CD4-positive, CD25-positive, alpha-beta regulatory T cell (primary cell): Measurements from ENCODE around the gene ITPR2. TPM values are rescaled to one million over a fixed set of nuclear protein-coding genes. Genes with fewer than 3 reads are reported as not detected.
A peak's percentile ranks its signal among the peaks of the same experiment; 100 is the strongest.

Experiments
- ATAC-seq, 2 donors: fragments of 150-1000 bp; cut with Tn5 transposase; one replicate each; pipeline ENCODE4 v1.10.0; 2021; ENCODE audit warnings: low read depth in 2 of 2, moderate number of reproducible peaks in 2 of 2, moderate library complexity in 1 of 2
- DNase-seq, 3 donors: peaks; one replicate each; pipeline versions ENCODE4 v3.0.0 to v3.0.0-alpha.2; 2012 to 2022; ENCODE audit warnings: mixed read lengths in 1 of 3
- H3K27ac ChIP-seq: one replicate; pipeline ENCODE4 v1.7.0; 2013; ENCODE audit warnings: mild to moderate bottlenecking, low read length; ENCODE audit not compliant: insufficient read depth, poor library complexity, severe bottlenecking
- H3K27me3 ChIP-seq: one replicate; pipeline ENCODE4 v1.7.0; 2013; ENCODE audit warnings: low read length; ENCODE audit not compliant: control insufficient read depth, insufficient read depth
- H3K36me3 ChIP-seq: one replicate; pipeline ENCODE4 v1.7.0; 2013; ENCODE audit warnings: mild to moderate bottlenecking, low read length, moderate library complexity; ENCODE audit not compliant: control insufficient read depth, insufficient read depth
- H3K4me1 ChIP-seq: 2 replicates; pipeline ENCODE4 v1.7.0; 2013; ENCODE audit warnings: mild to moderate bottlenecking, low read length; ENCODE audit not compliant: insufficient read depth, control insufficient read depth, poor library complexity, severe bottlenecking
- H3K4me3 ChIP-seq: one replicate; pipeline ENCODE4 v1.7.0; 2013; ENCODE audit warnings: low read depth, mild to moderate bottlenecking, low read length, moderate library complexity
- H3K9me3 ChIP-seq, 2 experiments: 1 replicate in 1 of 2; 2 replicates in 1 of 2; pipeline ENCODE4 v1.7.0; 2013; ENCODE audit warnings: low read length in 2 of 2, mild to moderate bottlenecking in 1 of 2, moderate library complexity in 1 of 2; ENCODE audit not compliant: control insufficient read depth in 2 of 2
- H3K27ac Mint-ChIP-seq, 3 donors: one replicate each; pipeline ENCODE4 v1.8.0; 2020 to 2022; ENCODE audit warnings: mild to moderate bottlenecking in 3 of 3, mixed read lengths in 3 of 3, moderate library complexity in 2 of 3
- H3K27me3 Mint-ChIP-seq: one replicate; pipeline ENCODE4 v1.8.0; 2022; ENCODE audit warnings: mild to moderate bottlenecking, mixed read lengths
- H3K36me3 Mint-ChIP-seq: one replicate; pipeline ENCODE4 v1.8.0; 2020; ENCODE audit warnings: mixed read lengths
- H3K4me1 Mint-ChIP-seq, 4 donors: one replicate each; pipeline ENCODE4 v1.8.0; 2020 to 2022; ENCODE audit warnings: mixed read lengths in 4 of 4, mild to moderate bottlenecking in 1 of 4
- H3K4me3 Mint-ChIP-seq, 4 donors: one replicate each; pipeline ENCODE4 v1.8.0; 2020 to 2022; ENCODE audit warnings: mild to moderate bottlenecking in 4 of 4, mixed read lengths in 4 of 4, moderate library complexity in 3 of 4
- H3K9me3 Mint-ChIP-seq, 7 donors: one replicate each; pipeline ENCODE4 v1.8.0; 2020 to 2022; ENCODE audit warnings: mixed read lengths in 7 of 7, mild to moderate bottlenecking in 3 of 7, moderate library complexity in 2 of 7
- polyA plus RNA-seq, 4 donors: library from polyadenylated mRNA; unstranded; fragments of 300-500 nt; fragmentation: Illumina TruSeq; gene quantifications; one replicate each; pipeline ENCODE4 v1.2.3, GENCODE V29; 2021
- total RNA-seq: library from RNA; stranded (reverse); gene quantifications from one replicate; pipeline ENCODE4 v1.2.3, GENCODE V29; 2022

ITPR2 gene
- total and polyA plus RNA-seq, 5 donors from 2014 or later, result 9.9 to 54.1 (median 11.7) TPM

- Histone ChIP-seq H3K4me1 (no peaks in the 10 kb centered on the region), H3K27ac (no peak overlapping the region), H3K9me3 (no peaks in the 10 kb centered on the region), H3K27me3 (no peaks in the 10 kb centered on the region), H3K36me3 (peaks cover 22% of the 10 kb centered on the region), H3K4me3 (no peak overlapping the region)
- DNase-seq (no peak), ATAC-seq (no peak)
- Mint-ChIP-seq H3K27ac (no peak overlapping the region), H3K4me3 (no peak overlapping the region), H3K36me3 (peaks cover 43% of the 10 kb centered on the region), H3K9me3 (peaks cover 0 to 4% (median 0%) of the 10 kb centered on the region in 7 donors), H3K27me3 (no peaks in the 10 kb centered on the region), H3K4me1 (peaks cover 2 to 20% (median 10%) of the 10 kb centered on the region in 4 donors)
Observed at GRCh38 chr12:26699237-26699636, 133.8 kb downstream of the ITPR2 start.

GRCh38 chr12:26698186-26698585 is 134.8 kb downstream of the ITPR2 start:
- Histone ChIP-seq H3K9me3 (no peaks in the 10 kb centered on the region), H3K4me1 (no peaks in the 10 kb centered on the region), H3K36me3 (peaks cover 27% of the 10 kb centered on the region), H3K4me3 (no peak overlapping the region), H3K27ac (no peak overlapping the region), H3K27me3 (no peaks in the 10 kb centered on the region)
- Mint-ChIP-seq H3K4me3 (no peak overlapping the region), H3K36me3 (peaks cover 50% of the 10 kb centered on the region), H3K27ac (peak overlapping the region in 1 of 3 donors; percentile 2), H3K9me3 (peaks cover 0 to 4% (median 0%) of the 10 kb centered on the region in 7 donors), H3K27me3 (no peaks in the 10 kb centered on the region), H3K4me1 (peaks cover 2 to 20% (median 10%) of the 10 kb centered on the region in 4 donors)
- DNase-seq (no peak), ATAC-seq (no peak)

- Histone ChIP-seq H3K27ac (no peak overlapping the region), H3K9me3 (no peaks in the 10 kb centered on the region), H3K4me1 (no peaks in the 10 kb centered on the region), H3K27me3 (no peaks in the 10 kb centered on the region), H3K36me3 (peaks cover 27% of the 10 kb centered on the region), H3K4me3 (no peak overlapping the region)
- Mint-ChIP-seq H3K4me3 (no peak overlapping the region), H3K4me1 (peaks cover 2 to 20% (median 10%) of the 10 kb centered on the region in 4 donors), H3K9me3 (peaks cover 0 to 4% (median 0%) of the 10 kb centered on the region in 7 donors), H3K36me3 (peaks cover 50% of the 10 kb centered on the region), H3K27ac (no peak overlapping the region), H3K27me3 (no peaks in the 10 kb centered on the region)
- no peak for DNase-seq
- ATAC-seq, result no peak
Observed at GRCh38 chr12:26697217-26697616, 135.8 kb downstream of the ITPR2 start.

GRCh38 chr12:26696613-26697092 is 136.3 kb downstream of the ITPR2 start:
- no peak overlapping the region for H3K27ac ChIP-seq
- no peak overlapping the region for H3K4me3 Mint-ChIP-seq
- DNase-seq (peak in 1 of 3 donors; percentile 28), ATAC-seq (no peak)
- H3K27ac Mint-ChIP-seq, result peak overlapping the region in 1 of 3 donors; percentile 38
- H3K4me1 Mint-ChIP-seq, result peaks cover 2 to 20% (median 10%) of the 10 kb centered on the region in 4 donors
- H3K27me3 ChIP-seq, result no peaks in the 10 kb centered on the region
- peaks cover 0 to 4% (median 0%) of the 10 kb centered on the region in 7 donors for H3K9me3 Mint-ChIP-seq
- H3K9me3 ChIP-seq, result no peaks in the 10 kb centered on the region
- no peaks in the 10 kb centered on the region for H3K27me3 Mint-ChIP-seq
- peaks cover 56% of the 10 kb centered on the region for H3K36me3 Mint-ChIP-seq
- no peak overlapping the region for H3K4me3 ChIP-seq
- peaks cover 29% of the 10 kb centered on the region for H3K36me3 ChIP-seq
- no peaks in the 10 kb centered on the region for H3K4me1 ChIP-seq

GRCh38 chr12:26696048-26696612 is 136.9 kb downstream of the ITPR2 start:
- peak overlapping the region in 1 of 3 donors; percentile 17 for H3K27ac Mint-ChIP-seq
- peaks cover 31% of the 10 kb centered on the region for H3K36me3 ChIP-seq
- no peaks in the 10 kb centered on the region for H3K27me3 Mint-ChIP-seq

GRCh38 chr12:26694402-26694801 is 138.6 kb downstream of the ITPR2 start:
- no peaks in the 10 kb centered on the region for H3K27me3 Mint-ChIP-seq
- no peak for ATAC-seq
- peaks cover 0 to 4% (median 0%) of the 10 kb centered on the region in 7 donors for H3K9me3 Mint-ChIP-seq

More at GRCh38 chr12:26696048-26696612, 136.9 kb downstream of the ITPR2 start:
- DNase-seq (no peak), ATAC-seq (no peak)
- no peak overlapping the region for H3K4me3 ChIP-seq
- Mint-ChIP-seq H3K4me3 (no peak overlapping the region), H3K36me3 (peaks cover 61% of the 10 kb centered on the region), H3K4me1 (peaks cover 2 to 20% (median 10%) of the 10 kb centered on the region in 4 donors), H3K9me3 (peaks cover 0 to 4% (median 0%) of the 10 kb centered on the region in 7 donors)
- H3K27me3 ChIP-seq, result no peaks in the 10 kb centered on the region
- H3K27ac ChIP-seq, result no peak overlapping the region
- H3K4me1 ChIP-seq, result no peaks in the 10 kb centered on the region
- no peaks in the 10 kb centered on the region for H3K9me3 ChIP-seq

GRCh38 chr12:26692407-26692806 is 140.6 kb downstream of the ITPR2 start:
- no peaks in the 10 kb centered on the region for H3K9me3 Mint-ChIP-seq
- Histone ChIP-seq H3K9me3 (no peaks in the 10 kb centered on the region), H3K27me3 (no peaks in the 10 kb centered on the region), H3K4me1 (no peaks in the 10 kb centered on the region), H3K36me3 (peaks cover 29% of the 10 kb centered on the region), H3K27ac (no peak overlapping the region), H3K4me3 (no peak overlapping the region)
- H3K4me3 Mint-ChIP-seq, result no peak overlapping the region
- H3K27me3 Mint-ChIP-seq, result no peaks in the 10 kb centered on the region
- DNase-seq (no peak), ATAC-seq (no peak)
- H3K36me3 Mint-ChIP-seq, result peaks cover 60% of the 10 kb centered on the region
- H3K27ac Mint-ChIP-seq, result no peak overlapping the region
- H3K4me1 Mint-ChIP-seq, result peaks cover 0 to 29% (median 10%) of the 10 kb centered on the region in 4 donors

More at GRCh38 chr12:26694402-26694801, 138.6 kb downstream of the ITPR2 start:
- Histone ChIP-seq H3K4me3 (no peak overlapping the region), H3K27ac (no peak overlapping the region), H3K4me1 (no peaks in the 10 kb centered on the region), H3K27me3 (no peaks in the 10 kb centered on the region), H3K9me3 (no peaks in the 10 kb centered on the region), H3K36me3 (peaks cover 31% of the 10 kb centered on the region)
- H3K36me3 Mint-ChIP-seq, result peaks cover 64% of the 10 kb centered on the region
- H3K4me1 Mint-ChIP-seq, result peaks cover 0 to 28% (median 10%) of the 10 kb centered on the region in 4 donors
- no peak for DNase-seq
- H3K4me3 Mint-ChIP-seq, result no peak overlapping the region
- H3K27ac Mint-ChIP-seq, result no peak overlapping the region
